GM12878 (cell line): Measurements from ENCODE around the gene COL18A1. TPM values are rescaled to one million over a fixed set of nuclear protein-coding genes. Genes with fewer than 3 reads are reported as not detected.

Experiments used
- CEBPB ChIP-seq, 2 experiments: fragments of 150-350 bp in 1 of 2; IDR thresholded peaks; 2 replicates each; pipeline ENCODE4 v1.6.1; 2012 to 2014; ENCODE audit warnings: low read depth in 2 of 2, low read length in 2 of 2, borderline replicate concordance in 1 of 2, inconsistent platforms in 1 of 2
- MYC ChIP-seq: IDR thresholded peaks from 2 replicates; pipeline ENCODE4 v1.6.1; 2011; ENCODE audit warnings: mild to moderate bottlenecking, low read length, moderate library complexity, inconsistent platforms; ENCODE audit not compliant: insufficient read depth, insufficient replicate concordance, insufficient read length, severe bottlenecking
- TCF3 ChIP-seq: IDR thresholded peaks from 2 replicates; pipeline ENCODE4 v1.6.1; 2012; ENCODE audit warnings: low read depth, mild to moderate bottlenecking, low read length, borderline replicate concordance; ENCODE audit not compliant: insufficient read depth
- polyA plus RNA-seq, 11 experiments: library from polyadenylated mRNA; depleted of rRNA in 4 of 11; unstranded in 6 of 11; stranded (reverse) in 5 of 11; fragments of >200 nt; fragmentation: Nextera tagmentation in 4 of 11; fragmentation: Illumina TruSeq in 1 of 11; extraction: Ambion mirVana in 4 of 11; extraction: Trizol in 1 of 11; gene quantifications; 1 replicate in 1 of 11; 2 replicates in 10 of 11; pipeline versions ENCODE4 v1.2.1 to v1.2.3, GENCODE V29; 2011 to 2016; ENCODE audit warnings: inconsistent platforms in 2 of 11, missing spikeins in 2 of 11, low read depth in 1 of 11
- total RNA-seq, 4 experiments: library from RNA; depleted of rRNA in 3 of 4; stranded (reverse); fragments of >200 nt in 3 of 4; fragmentation: Illumina TruSeq in 1 of 4; extraction: Trizol in 1 of 4; gene quantifications; 2 replicates each; pipeline versions ENCODE4 v1.2.1 to v1.2.3, GENCODE V29; 2013 to 2021
- TF ChIP-seq, protein P1 (sequence below): IDR thresholded peaks from 2 replicates; pipeline ENCODE4 v1.6.1; 2012; ENCODE audit warnings: low read depth, low read length, improper control_type of control experiment
- TF ChIP-seq, protein P2 (sequence below): fragments of 450-650 bp; IDR thresholded peaks from 2 replicates; pipeline ENCODE4 v1.6.1; 2017; ENCODE audit warnings: mild to moderate bottlenecking
- TF ChIP-seq, protein P3 (sequence below): IDR thresholded peaks from 2 replicates; pipeline ENCODE4 v1.6.1; 2012; ENCODE audit warnings: low read depth, low read length, improper control_type of control experiment
- TF ChIP-seq, protein P4 (sequence below): fragments of 450-650 bp; IDR thresholded peaks from 2 replicates; pipeline ENCODE4 v1.6.1; 2018; ENCODE audit warnings: borderline replicate concordance, mild to moderate bottlenecking; ENCODE audit not compliant: partially characterized antibody
- TF ChIP-seq, protein P5 (sequence below): fragments of 450-650 bp; IDR thresholded peaks from 2 replicates; pipeline ENCODE4 v1.6.1; 2017; ENCODE audit warnings: borderline replicate concordance

The COL18A1 gene
- total and polyA plus RNA-seq, 10 of the 15 experiments (the other 5 are each of a cell fraction or from before 2014, with no cell fraction given) = under 0.01 to 0.49 (median 0.09) TPM; not detected in 3

DNA sequence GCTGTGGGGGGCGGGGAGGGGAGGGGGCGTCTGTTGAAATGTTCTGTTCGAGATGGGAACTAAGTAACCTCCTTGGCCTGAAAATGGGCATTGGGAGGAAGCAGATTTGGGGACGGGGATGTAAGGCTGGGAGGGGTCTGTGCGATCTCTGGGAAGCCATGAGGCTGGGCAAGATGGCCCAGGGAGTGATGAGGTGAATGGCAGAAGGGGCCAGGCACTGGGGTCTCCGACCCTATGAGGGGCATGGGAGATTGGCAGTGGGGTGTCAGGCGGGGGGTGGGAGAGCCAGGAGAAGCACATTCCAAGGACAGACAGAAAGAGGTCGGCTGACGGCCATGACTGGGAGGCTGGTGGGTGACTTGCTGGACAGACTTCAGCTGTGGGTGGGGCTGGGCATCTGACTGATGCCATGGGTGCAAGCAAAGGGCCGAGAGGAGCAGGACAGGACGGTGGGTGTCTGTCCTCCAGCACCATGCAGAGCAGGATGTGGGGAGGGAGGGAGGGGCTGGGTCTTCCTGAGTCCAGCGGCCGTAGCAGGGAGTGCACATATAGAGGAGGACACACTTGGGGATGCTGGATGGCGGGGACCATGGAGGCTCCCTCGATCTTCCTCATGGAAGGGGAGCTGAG, 30.0 kb upstream of the COL18A1 start (continued):
- TF ChIP-seq MYC (no peak), CEBPB (IDR thresholded peaks at IDR 0.05; ENCODE audit: borderline replicate concordance in 1 of 2, low read depth in 2 of 2, low read length in 2 of 2) (no peak), TCF3 (no peak)
- TF ChIP-seq, protein P1, sequence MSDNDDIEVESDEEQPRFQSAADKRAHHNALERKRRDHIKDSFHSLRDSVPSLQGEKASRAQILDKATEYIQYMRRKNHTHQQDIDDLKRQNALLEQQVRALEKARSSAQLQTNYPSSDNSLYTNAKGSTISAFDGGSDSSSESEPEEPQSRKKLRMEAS = no peak
- TF ChIP-seq, protein P2, sequence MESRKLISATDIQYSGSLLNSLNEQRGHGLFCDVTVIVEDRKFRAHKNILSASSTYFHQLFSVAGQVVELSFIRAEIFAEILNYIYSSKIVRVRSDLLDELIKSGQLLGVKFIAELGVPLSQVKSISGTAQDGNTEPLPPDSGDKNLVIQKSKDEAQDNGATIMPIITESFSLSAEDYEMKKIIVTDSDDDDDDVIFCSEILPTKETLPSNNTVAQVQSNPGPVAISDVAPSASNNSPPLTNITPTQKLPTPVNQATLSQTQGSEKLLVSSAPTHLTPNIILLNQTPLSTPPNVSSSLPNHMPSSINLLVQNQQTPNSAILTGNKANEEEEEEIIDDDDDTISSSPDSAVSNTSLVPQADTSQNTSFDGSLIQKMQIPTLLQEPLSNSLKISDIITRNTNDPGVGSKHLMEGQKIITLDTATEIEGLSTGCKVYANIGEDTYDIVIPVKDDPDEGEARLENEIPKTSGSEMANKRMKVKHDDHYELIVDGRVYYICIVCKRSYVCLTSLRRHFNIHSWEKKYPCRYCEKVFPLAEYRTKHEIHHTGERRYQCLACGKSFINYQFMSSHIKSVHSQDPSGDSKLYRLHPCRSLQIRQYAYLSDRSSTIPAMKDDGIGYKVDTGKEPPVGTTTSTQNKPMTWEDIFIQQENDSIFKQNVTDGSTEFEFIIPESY = no peak
- TF ChIP-seq, protein P3, sequence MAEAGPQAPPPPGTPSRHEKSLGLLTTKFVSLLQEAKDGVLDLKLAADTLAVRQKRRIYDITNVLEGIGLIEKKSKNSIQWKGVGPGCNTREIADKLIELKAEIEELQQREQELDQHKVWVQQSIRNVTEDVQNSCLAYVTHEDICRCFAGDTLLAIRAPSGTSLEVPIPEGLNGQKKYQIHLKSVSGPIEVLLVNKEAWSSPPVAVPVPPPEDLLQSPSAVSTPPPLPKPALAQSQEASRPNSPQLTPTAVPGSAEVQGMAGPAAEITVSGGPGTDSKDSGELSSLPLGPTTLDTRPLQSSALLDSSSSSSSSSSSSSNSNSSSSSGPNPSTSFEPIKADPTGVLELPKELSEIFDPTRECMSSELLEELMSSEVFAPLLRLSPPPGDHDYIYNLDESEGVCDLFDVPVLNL = no peak
- TF ChIP-seq, protein P4, sequence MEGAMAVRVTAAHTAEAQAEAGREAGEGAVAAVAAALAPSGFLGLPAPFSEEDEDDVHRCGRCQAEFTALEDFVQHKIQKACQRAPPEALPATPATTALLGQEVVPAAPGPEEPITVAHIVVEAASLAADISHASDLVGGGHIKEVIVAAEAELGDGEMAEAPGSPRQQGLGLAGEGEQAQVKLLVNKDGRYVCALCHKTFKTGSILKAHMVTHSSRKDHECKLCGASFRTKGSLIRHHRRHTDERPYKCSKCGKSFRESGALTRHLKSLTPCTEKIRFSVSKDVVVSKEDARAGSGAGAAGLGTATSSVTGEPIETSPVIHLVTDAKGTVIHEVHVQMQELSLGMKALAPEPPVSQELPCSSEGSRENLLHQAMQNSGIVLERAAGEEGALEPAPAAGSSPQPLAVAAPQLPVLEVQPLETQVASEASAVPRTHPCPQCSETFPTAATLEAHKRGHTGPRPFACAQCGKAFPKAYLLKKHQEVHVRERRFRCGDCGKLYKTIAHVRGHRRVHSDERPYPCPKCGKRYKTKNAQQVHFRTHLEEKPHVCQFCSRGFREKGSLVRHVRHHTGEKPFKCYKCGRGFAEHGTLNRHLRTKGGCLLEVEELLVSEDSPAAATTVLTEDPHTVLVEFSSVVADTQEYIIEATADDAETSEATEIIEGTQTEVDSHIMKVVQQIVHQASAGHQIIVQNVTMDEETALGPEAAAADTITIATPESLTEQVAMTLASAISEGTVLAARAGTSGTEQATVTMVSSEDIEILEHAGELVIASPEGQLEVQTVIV = no peak
- TF ChIP-seq, protein P5, sequence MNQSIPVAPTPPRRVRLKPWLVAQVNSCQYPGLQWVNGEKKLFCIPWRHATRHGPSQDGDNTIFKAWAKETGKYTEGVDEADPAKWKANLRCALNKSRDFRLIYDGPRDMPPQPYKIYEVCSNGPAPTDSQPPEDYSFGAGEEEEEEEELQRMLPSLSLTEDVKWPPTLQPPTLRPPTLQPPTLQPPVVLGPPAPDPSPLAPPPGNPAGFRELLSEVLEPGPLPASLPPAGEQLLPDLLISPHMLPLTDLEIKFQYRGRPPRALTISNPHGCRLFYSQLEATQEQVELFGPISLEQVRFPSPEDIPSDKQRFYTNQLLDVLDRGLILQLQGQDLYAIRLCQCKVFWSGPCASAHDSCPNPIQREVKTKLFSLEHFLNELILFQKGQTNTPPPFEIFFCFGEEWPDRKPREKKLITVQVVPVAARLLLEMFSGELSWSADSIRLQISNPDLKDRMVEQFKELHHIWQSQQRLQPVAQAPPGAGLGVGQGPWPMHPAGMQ = no peak
- TF ChIP-seq, all 136 proteins: peak for 0
